Omental fat pad (tissue), 4 donors: Measurements from ENCODE around the gene STYX. TPM values are rescaled to one million over a fixed set of nuclear protein-coding genes. Genes with fewer than 3 reads are reported as not detected.

Experiments
- ATAC-seq: fragments of 150-250 bp; one replicate; pipeline ENCODE4 v1.9.1; 2016; ENCODE audit warnings: mild to moderate bottlenecking, moderate library complexity; ENCODE audit not compliant: low FRiP score
- DNase-seq: peaks from one replicate; pipeline ENCODE4 v3.0.0-alpha.2; 2019; ENCODE audit warnings: low spot score
- CTCF ChIP-seq, 3 donors: fragments of 450-650 bp; IDR thresholded peaks; one replicate each; pipeline ENCODE4 v1.5.1; 2016 to 2017; ENCODE audit warnings: antibody characterized with exemption in 3 of 3, mild to moderate bottlenecking in 3 of 3, moderate library complexity in 2 of 3
- total RNA-seq, 4 donors: library from RNA; depleted of rRNA; stranded (reverse); fragments of >200 nt; gene quantifications; one replicate each; pipeline ENCODE4 v1.1.0, GENCODE V29; 2016

The STYX gene
- total RNA-seq, 4 donors from 2014 or later, result 12.5 to 18.6 (median 13.4) TPM

GRCh38 chr14:52769887-52770286 lies 39.9 kb downstream of the STYX start:
- DNase-seq, result no peak
- no peak for TF ChIP-seq CTCF (IDR thresholded peaks at IDR 0.05)
- ATAC-seq, result no peak

- ATAC-seq (no peak), DNase-seq (no peak)
- no peak for TF ChIP-seq CTCF (IDR thresholded peaks at IDR 0.05)
Observed at GRCh38 chr14:52776816-52777215, 46.9 kb downstream of the STYX start.

GRCh38 chr14:52778702-52779101 lies 48.7 kb downstream of the STYX start:
- no peak for TF ChIP-seq CTCF (IDR thresholded peaks at IDR 0.05)
- no peak for DNase-seq
- ATAC-seq, result no peak

- ATAC-seq, result no peak
- no peak for DNase-seq
- no peak for TF ChIP-seq CTCF (IDR thresholded peaks at IDR 0.05)
Observed at GRCh38 chr14:52780893-52781292, 50.9 kb downstream of the STYX start.

- DNase-seq, result no peak
- no peak for ATAC-seq
- TF ChIP-seq CTCF (IDR thresholded peaks at IDR 0.05), result no peak
Observed at GRCh38 chr14:52781629-52782028, 51.7 kb downstream of the STYX start.

- no peak for TF ChIP-seq CTCF (IDR thresholded peaks at IDR 0.05)
- ATAC-seq (no peak), DNase-seq (no peak)
Observed at GRCh38 chr14:52783206-52783605, 53.2 kb downstream of the STYX start.

- TF ChIP-seq CTCF (IDR thresholded peaks at IDR 0.05), result no peak
- DNase-seq, result no peak
- no peak for ATAC-seq
Observed at GRCh38 chr14:52786887-52787286, 56.9 kb downstream of the STYX start.
